GM18499 (cell line): ENCODE data around the gene MYO1F.
"Not testable (repeated sequence)": the region's sequence is repeated elsewhere in the genome, so short reads cannot be mapped to it uniquely, and the experiment has no call there.

Experiments used
- ATAC-seq: cut with Tn5 transposase; IDR thresholded peaks from one replicate; pipeline ENCODE4 v1.9.1; 2021; ENCODE audit warnings: moderate number of reproducible peaks; ENCODE audit not compliant: insufficient read depth, unreplicated experiment

The MYO1F gene

DNA sequence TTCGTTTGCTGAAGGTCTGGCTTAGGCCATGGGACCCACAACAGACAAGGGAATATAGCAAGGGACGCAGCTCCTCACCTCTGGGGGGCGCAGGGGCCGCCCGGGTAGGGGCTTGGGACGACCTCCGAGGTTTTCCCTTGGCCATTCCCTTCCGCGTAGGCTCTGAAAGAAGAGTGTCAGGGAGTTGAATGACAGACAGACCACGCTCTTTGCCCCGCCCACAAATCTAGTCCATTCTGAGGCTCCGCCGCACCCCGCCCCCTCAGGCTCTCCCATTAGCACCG is 51.9 kb downstream of the MYO1F start:
- no peak for ATAC-seq

DNA sequence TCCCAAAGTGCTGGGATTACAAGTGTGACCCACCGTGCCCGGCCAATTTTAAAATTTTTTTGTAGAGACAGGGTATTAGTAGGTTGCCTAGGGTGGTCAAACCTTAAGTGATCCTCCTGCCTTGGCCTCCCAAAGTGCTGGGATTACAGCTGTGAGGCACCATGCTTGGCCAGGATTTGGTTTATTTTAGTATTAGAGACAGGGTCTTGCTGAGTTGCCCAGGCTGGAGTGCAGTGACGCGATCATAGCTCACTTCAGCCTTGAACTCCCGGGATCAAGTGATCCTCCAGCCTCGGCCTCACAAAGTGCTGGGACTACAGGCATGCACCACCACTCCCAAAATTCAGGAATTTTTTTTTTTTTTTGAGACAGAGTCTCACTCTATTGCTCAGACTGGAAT is 57.9 kb downstream of the MYO1F start:
- no peak for ATAC-seq

DNA sequence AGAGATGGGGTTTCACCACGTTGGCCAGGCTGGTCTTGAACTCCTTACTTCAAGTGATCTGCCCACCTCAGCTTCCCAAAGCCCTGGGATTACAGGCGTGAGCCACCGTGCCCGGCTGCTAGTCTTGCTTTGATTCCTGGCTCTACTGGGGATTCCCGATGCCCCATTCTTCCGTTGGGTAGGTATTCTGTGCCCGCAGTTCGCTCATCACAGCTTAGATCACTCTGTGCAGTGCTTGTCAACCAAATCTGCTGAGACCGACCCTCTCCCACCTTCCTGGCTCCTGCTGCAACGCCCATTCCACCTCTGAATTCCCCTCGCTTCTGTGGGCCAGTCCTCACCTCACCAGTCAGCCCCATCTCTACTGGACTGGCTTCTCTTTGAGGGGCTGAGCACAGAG is 58.7 kb downstream of the MYO1F start:
- ATAC-seq: no peak

DNA sequence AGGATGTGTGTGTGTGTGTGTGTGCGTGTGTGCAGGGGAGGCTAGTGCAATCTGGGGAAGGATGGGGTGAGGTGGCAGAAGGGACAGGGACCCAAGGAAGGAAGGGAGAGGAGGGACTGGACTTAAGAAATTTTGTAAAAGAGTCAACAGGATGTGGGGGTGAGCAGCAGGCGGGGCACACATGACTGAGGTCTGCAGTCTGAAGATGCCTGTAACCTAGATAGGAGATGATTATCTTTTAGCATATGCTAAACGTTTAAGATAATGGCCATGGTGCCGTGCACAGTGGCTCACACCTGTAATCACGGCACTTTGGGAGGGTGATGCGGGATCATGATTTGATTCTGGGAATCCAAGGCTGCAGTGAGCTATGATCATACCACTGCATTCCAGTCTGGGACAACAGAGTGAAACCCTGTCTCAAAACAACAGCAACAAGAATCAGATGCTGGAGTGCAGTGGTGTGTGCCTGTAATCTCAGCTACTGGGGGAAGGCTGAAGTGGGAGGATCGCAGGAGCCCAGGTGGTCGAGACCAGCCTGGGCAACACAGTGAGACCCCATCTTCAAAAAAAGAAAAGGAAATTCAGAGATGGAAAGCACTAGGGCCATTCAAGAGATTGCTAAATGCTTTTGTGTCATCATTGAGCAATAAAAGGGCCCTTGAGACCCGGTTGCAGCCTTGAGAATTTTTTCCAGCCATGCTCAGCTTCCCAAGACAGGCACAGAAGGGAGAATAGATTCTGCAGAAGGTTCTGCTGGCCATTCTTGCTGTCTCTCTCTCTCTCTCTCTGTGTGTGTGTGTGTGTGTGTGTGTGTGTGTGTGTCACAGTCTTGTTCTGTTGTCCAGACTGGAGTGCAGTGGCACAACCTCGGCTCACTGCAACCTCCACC is 59.4 kb downstream of the MYO1F start:
- ATAC-seq: no peak

DNA sequence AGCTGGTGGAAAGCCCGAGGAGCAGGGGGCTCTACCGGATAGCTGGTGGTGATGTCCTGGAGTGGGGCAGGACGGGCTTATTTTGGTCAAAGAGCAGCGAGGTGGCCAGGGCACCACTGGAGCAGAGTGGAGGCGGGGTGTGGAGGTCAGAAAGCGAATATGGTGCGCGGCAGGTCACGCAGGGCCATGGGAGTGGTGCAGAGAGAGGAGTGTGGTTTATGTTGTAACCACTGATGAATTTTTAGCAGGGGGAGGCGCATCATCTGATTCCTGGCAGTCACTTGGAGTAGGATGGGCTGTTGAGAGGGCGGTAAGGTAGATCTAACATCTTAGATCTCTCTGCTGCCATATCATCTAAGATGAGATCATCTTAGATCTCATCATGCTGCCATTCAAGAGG is 61.9 kb downstream of the MYO1F start:
- ATAC-seq: no peak

DNA sequence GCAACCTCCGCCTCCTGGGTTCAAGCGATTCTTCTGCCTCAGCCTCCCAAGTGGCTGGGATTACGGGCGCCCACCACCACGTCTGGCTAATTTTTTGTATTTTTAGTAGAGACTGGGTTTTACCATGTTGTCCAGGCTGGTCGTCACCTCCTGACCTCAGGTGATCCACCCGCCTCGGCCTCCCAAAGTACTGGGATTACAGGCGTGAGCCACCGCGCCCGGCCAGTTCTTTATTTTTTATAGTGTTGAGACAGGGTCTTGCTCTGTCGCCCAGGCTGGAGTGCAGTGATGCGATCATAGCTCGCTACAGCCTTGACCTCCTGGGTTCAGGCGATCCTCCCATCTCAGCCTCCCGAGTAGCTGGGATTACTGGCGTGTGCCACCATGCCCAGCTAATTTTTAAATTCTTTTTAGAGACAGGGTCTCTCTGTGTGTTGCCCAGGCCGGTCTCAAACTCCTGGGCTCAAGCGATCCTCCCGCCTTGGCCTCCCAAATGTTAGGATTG is 62.7 kb downstream of the MYO1F start:
- ATAC-seq: not testable (repeated sequence)

DNA sequence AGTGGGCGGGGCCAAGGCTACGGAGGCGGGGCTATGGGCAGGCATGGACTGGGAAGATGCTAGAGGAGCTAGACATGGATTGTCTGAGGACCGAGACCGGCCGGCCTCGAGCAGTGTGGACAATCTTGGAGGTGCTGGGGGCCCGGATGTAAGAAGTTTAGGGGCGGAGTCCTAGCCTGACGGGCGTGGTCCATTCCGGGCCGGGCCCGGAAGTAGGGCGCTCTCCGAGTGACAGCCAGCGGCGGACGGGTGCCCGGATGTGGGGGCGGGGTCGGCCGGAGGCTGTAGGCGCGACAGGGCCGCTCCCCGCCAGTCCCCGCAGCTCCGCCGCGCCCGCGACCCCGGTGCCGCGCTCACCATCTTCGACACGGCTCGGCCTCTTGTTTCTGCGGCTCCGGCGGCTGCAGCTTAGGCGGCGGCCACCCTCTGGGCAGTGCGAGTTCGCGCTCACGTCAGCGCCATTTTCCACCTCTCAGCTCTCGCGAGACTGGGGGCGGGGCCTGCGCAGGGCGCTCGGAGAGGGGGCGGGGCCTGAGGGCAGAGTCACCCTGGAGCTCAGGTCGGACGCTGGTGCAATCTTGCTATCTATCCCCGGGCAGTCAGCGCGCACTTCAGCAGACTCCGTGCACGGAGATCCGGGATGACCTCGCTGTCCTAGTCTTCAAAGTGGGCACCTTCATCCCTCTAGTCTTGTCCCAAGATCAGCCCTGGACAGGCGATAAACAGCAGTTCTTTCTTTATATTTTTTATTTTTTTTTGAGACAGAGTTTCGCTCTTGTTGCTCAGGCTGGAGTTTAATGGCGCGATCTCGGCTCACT is 63.3 kb downstream of the MYO1F start, which contains the start of gene ZNF414:
Gene ZNF414 (minus strand): TSS at position 481 of the 818 bp plus-strand sequence. CDS start 121 bp downstream, at position 360.
- ATAC-seq: peak; percentile 72

DNA sequence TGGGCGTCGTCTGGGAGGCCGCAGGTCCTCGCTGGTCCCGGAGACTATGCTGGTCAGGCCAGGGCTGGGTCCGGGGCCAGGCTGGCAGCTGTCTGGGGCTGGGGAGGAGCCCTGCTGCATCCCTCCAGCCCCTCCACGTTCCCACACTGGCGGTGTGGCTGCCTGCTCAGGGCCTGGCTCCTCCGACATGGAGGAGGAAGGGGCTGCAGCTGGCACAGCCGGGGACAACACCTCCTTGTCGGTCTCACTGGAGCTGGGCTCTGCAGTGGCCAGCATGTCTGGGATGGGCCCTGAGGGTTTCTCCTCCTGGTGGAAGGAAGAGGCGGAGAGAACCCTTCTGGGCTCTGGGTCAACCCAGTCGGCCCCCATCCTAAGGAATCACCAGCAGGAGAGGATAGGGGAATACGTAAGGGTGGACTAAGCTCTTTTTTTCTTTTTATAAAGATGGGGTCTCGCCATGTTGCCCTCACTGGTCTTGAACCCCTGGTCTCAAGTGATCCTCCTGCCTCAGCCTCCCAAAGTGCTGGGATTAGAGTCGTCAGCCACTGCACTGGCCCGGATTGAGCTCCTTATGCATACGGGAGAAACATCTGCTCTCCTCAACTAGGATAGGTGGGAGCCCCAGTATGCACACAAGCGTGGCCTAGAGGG is 64.1 kb downstream of the MYO1F start:
- no peak for ATAC-seq

DNA sequence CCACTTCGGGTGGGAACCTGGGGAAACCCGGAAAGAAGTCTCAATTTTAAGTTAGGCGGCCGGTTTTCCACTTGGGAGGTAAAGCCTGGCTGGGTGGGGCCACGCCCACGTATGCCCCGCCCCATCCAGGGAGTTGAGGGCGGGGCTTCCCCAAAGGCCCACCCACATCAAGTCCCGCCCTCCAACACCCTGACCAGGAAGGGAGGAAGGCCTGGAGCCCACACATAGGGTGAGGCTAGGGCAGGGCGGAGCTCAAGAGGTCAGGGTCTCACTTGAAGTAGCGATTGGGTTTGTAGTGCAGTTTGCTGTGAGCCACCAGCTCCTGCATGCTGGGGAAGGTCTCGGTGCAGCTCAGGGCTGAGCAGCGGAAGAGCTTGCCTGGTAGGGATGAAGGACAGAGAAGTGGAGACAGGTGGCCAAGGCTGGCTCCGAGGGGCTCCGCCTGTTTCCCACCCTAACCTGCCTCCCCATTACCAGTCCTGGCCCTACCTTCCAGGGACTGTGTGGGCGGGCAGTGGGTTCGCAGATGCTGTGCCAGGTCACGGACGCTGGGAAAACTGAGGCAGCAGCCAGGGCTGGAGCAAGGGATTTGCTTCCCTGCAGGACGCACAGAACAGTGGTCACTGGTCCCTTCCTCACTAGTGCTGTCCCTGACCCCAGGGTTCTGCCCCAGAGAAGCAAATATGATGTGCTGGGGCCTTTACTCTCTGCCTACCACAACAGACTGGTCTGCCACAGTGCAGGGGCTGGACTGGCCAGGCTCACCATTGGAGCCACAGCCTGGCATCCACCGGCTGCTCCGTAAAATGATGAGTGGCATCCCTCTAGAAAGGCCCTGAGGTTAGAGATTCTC is 64.9 kb downstream of the MYO1F start:
- no peak for ATAC-seq

DNA sequence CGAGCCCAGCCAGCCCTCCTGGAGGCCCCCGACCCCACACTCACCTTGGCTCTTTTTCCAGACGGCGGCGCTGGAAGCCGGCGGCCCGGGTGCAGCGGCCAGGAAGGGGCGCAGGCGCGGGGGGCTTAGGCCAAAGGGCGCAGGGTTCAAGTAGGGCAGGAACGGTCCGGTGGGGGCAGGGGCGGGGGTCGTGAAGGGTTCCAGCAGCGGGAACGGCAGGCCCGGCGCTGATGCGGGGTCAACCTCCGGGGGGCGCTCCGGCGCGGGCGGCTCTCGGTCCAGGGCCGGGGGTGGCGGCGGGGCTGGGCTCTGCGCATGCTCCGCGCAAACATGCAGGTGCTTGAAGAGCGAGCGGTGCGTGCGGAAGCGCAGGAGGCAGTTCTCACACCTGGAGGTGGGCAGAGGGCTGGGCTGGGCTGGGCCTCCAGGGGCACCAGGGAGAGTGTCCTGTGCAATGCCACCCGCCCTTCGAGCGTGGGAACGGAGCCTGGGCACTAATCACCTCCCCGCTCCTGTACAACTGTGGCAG is 65.6 kb downstream of the MYO1F start:
- ATAC-seq: no peak

DNA sequence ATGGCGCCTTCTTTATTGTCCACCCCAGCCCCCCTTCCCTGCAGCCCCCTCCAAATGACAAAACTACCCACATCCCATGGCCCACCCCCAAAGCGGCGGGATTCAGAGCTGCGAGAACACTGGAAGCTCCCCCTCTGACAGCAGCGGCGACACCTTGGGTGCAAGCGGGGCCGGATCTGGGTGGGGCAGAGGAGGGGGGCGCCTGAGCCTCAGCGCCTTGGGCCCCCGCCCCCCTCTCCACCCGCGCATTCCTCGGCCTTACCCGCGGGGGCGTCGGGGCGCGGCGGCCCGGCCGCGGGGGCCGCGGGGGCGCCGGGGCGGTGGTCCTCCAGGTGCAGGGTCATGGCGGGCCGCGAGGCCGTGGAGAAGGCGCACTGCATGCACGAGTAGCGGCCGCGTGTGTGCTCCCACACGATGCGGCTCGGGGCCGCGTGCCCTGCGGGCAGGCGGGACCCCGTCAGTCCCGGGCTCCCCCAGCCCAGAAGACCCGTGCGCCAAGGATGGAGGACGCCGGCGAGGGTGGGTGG is 66.6 kb downstream of the MYO1F start:
- no peak for ATAC-seq

DNA sequence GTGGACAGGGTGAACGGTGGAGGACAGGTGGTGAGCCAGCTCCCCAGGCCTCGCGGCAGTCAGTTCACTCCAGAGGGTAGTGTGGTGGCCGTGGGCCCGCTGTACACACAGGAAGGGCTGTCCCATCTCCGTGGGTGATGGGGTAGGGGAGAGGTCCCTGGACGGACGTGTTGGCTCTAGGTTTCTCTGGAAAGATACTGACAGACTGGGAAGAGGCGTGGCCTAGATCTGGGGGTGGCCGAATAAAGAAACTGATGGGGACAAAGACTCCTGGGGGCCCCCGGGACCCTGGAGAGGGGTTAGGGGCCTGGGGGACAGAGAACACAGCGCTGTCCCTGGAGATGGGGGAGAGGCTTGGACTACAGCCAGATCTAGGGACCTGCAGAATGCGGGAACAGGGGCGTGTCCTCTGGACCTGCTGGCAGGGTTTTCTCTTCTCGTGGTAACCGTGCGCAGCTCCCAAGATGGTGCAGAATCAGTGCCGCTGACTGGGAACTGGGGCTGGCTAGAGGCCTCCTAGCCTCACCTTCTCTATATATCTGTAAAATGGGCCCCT is 70.8 kb downstream of the MYO1F start:
- ATAC-seq: no peak

DNA sequence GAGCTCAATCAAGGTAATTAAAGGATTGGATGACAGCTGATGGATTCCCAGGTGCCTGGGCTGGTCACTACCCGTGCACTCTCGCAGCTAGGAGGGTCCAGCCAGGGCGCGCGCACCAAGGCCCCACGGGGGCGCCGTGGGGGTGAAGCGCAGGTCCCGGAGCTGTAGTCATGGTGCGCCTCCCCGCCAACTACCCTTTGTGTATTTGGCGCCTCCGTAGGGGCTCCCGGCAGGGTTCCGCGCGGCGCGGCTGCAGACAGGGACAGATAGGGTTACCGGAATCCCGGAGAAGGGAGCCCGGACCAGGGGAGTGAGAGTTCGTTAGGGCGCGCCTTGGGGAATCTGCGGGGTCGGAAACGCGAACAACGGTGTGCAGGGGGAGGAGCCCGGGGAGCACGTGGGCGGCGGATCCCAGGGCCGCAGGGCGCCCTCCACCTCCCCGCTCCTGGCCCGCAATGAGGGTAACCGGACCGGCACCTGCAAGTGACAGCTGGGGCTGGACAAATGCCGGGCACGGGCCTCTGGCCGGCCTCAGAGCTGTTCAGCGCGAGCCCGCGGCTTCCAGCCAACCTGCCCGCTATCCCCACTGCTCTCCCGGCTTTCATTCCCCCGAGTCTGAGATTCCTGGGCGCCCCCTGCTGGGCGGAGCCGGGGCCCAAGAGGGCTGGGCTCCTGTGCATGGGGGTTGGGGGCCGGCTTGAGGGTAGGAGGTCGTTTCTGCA is 71.4 kb downstream of the MYO1F start:
- no peak for ATAC-seq

DNA sequence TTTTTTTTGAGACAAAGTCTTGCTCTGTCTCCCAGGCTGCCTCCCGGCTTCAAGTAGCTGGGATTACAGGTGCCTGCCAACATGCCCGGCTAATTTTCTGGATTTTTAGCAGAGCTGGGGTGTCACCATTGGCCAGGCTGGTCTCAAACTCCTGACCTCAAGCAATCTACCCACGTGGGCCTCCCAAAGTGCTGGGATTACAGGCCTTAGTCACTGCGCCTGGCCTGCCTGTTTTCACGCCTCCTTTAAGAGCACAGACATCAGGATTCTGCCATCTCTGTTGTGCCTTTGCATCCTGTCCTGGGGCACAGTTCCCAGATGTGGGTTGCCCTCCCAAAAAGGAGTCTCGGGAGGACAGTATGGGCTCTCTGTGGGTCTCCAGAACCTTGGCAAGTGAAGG is 72.3 kb downstream of the MYO1F start:
- ATAC-seq: no peak

DNA sequence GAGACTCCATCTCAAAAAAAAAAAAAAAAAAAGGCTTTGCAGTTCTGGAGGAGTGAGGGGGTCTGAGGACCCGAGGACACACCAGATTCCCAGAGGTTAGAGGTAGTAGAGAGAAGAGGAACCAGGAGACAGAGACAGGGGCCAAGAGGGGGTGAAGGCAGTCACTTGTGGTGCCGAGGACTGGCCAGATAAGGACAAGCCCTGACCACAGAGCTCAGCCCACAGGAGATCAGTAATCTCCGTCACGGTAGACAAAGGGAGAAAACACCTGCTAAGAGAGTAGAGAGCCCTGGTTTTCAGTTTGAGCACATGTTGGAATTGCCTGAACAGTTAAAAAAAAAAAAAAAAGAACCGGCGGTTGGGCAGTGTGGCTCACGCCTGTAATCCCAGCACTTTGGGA is 73.1 kb downstream of the MYO1F start:
- ATAC-seq: no peak

DNA sequence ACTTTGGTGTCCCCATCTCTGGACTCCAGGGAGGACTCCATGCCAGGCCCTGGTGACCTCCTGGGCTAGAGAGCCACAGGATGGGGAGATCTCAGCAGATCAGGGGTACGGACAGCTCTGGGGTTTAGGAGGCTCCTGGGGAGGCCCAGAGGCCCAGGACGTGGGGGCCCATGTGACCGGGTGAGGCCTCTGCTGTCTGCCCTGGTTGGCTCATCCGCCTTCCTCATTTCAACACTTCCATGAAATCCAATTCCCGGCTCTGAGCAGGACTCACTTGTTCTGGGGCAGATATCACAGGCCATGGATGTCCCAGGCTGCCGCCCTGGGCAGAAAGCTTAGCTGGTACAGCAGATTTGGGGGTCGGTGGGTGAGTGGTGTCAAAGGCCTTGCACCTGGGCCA is 73.7 kb downstream of the MYO1F start:
- no peak for ATAC-seq

DNA sequence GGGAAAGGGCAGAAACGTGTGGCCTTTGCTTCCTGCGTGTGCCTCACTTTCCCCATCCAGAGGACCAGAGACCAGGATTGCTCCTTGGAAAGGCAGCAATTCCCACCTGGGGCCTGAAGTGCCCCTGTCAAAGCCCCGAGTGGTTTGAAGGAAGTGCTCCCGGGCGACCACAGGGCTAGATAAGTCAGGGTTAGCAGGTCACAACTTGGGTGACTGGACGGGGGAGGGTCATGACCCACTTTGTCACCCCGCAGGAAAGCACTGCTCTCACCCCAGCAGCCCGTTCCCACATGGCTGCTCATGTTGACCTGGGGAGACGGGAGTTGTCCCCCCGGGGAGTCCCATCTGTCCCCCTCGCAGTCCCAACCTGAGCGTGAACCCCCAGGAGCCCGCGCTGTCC is 75.3 kb downstream of the MYO1F start:
- no peak for ATAC-seq

DNA sequence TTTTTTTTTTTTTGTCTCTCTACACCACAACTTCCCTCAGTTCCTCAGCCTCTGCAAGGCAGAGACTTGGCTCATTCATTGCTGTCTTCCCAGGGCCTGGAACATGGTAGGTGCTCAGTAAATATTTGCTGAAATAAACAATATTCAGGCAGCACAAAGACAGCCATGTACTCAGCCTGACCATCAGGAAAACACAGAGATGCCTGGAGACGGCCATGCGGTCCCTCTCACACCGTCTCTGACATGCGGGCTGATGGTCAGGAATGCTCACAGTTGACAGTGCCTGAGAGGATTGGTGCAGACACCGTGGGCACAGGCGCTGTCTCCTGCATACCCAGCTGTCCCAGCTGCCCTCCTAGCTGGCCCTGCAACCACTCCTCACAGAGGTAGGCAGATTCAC is 75.7 kb downstream of the MYO1F start:
- ATAC-seq: no peak

DNA sequence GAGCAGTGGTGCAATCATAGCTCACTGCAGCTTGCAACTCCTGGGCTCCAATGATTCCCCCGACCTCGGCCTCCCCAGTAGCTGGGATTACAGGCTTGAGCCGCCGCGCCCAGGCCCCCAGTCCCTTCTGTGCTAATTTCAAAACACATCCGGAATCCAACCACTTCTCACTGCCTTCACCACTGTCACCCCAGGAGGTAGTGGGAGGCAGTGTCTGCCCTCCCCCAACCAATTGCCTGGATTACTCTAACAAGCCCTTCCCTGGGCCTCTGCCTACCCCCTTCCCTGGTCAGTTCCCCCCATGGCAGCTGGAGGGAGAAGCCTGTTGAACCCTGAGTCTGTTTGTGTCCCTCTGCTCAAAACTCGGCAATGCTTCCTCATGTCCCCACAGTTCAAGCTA is 77.1 kb downstream of the MYO1F start:
- ATAC-seq: no peak
